DND-41 (cell line): Measurements from ENCODE around the gene HCST.

ENCODE experiments used
- CTCF ChIP-seq: IDR thresholded peaks from 2 replicates; pipeline ENCODE4 v1.5.1; 2012; ENCODE audit warnings: borderline replicate concordance, low read length, moderate library complexity, mild to moderate bottlenecking; ENCODE audit not compliant: poor library complexity, severe bottlenecking; ENCODE audit errors: extremely low read depth
- EZH2 ChIP-seq: IDR thresholded peaks from 3 replicates; pipeline ENCODE4 v1.6.1; 2012; ENCODE audit warnings: borderline replicate concordance, low read depth, mild to moderate bottlenecking, moderate library complexity, low read length, inconsistent platforms; ENCODE audit not compliant: severe bottlenecking

- TF ChIP-seq CTCF, result no peak
- no peak for TF ChIP-seq EZH2
Observed at GRCh38 chr19:35907377-35907745, 5.0 kb downstream of the HCST start.
